WTC11 (cell line): Measurements from ENCODE around the gene RAPGEF2. TPM values are rescaled to one million over a fixed set of nuclear protein-coding genes. Genes with fewer than 3 reads are reported as not detected.

Experiments used
- ATAC-seq: fragments of 200-7000 bp; cut with Tn5 transposase; 2 replicates; pipeline ENCODE4 v1.10.0; 2021; ENCODE audit warnings: mild to moderate bottlenecking, moderate library complexity
- CTCF ChIA-PET: fragments of 300-600 bp; sonication (Branson Sonifier 250); formaldehyde crosslinking; loops from one replicate; lab custom pipeline; 2021; ENCODE audit warnings: antibody characterized with exemption; lab: Charles Lee
- POLR2A ChIA-PET: fragments of 350-600 bp; sonication (Branson Sonifier 250); formaldehyde crosslinking; loops from one replicate; lab custom pipeline; 2021; ENCODE audit warnings: antibody characterized with exemption; lab: Charles Lee
- DNase-seq: peaks from one replicate; pipeline ENCODE4 v3.0.0; 2021; ENCODE audit warnings: low spot score
- H3K27ac Mint-ChIP-seq: 2 replicates; pipeline ENCODE4 v1.8.0; 2021; ENCODE audit warnings: mixed read lengths
- H3K27me3 Mint-ChIP-seq: 2 replicates; pipeline ENCODE4 v1.8.0; 2021; ENCODE audit warnings: low read depth, mild to moderate bottlenecking, moderate library complexity, mixed read lengths
- H3K36me3 Mint-ChIP-seq: 2 replicates; pipeline ENCODE4 v1.8.0; 2021; ENCODE audit warnings: mixed read lengths
- H3K4me1 Mint-ChIP-seq: 2 replicates; pipeline ENCODE4 v1.8.0; 2022; ENCODE audit warnings: mixed read lengths
- H3K4me3 Mint-ChIP-seq: 2 replicates; pipeline ENCODE4 v1.8.0; 2021; ENCODE audit warnings: mild to moderate bottlenecking, moderate library complexity, mixed read lengths
- H3K9me3 Mint-ChIP-seq: 2 replicates; pipeline ENCODE4 v1.8.0; 2021; ENCODE audit warnings: mixed read lengths
- CREB1 ChIP-seq: sonication (generic); formaldehyde crosslinking; IDR thresholded peaks from 2 replicates; pipeline ENCODE4 v1.8.0; 2023; ENCODE audit warnings: mild to moderate bottlenecking, missing genetic modification reagents
- ELF4 ChIP-seq: sonication (generic); formaldehyde crosslinking; IDR thresholded peaks from 2 replicates; pipeline ENCODE4 v1.8.1; 2022; ENCODE audit warnings: low read depth, mild to moderate bottlenecking, moderate library complexity, missing genetic modification reagents
- EMX1 ChIP-seq: fragments of 250-450 bp; sonication (Bioruptor Pico); IDR thresholded peaks from 2 replicates; pipeline ENCODE4 v1.8.0; 2021; ENCODE audit warnings: mild to moderate bottlenecking
- ETV6 ChIP-seq: sonication (generic); formaldehyde crosslinking; IDR thresholded peaks from 2 replicates; pipeline ENCODE4 v1.8.1; 2022; ENCODE audit warnings: mild to moderate bottlenecking, missing genetic modification reagents
- MYBL2 ChIP-seq: sonication (generic); formaldehyde crosslinking; IDR thresholded peaks from 2 replicates; pipeline ENCODE4 v1.8.1; 2023; ENCODE audit warnings: mild to moderate bottlenecking, moderate library complexity, missing genetic modification reagents
- NFE2L1 ChIP-seq: sonication (generic); formaldehyde crosslinking; IDR thresholded peaks from 2 replicates; pipeline ENCODE4 v1.8.1; 2023; ENCODE audit warnings: missing genetic modification reagents
- TP53 ChIP-seq: sonication (generic); formaldehyde crosslinking; IDR thresholded peaks from 2 replicates; pipeline ENCODE4 v1.8.1; 2023; ENCODE audit warnings: mild to moderate bottlenecking, missing genetic modification reagents
- ZNF121 ChIP-seq: sonication (generic); formaldehyde crosslinking; IDR thresholded peaks from 2 replicates; pipeline ENCODE4 v1.8.0; 2023; ENCODE audit warnings: missing genetic modification reagents
- ZNF396 ChIP-seq: fragments of 250-450 bp; sonication (Bioruptor Pico); IDR thresholded peaks from 2 replicates; pipeline ENCODE4 v1.8.0; 2021; ENCODE audit warnings: mild to moderate bottlenecking, moderate library complexity, borderline replicate concordance
- total RNA-seq: library from RNA; stranded (reverse); gene quantifications from 3 replicates; pipeline ENCODE4 v1.2.3, GENCODE V29; 2021
- TF ChIP-seq, protein P1 (sequence below): sonication (generic); formaldehyde crosslinking; IDR thresholded peaks from 2 replicates; pipeline ENCODE4 v1.8.0; 2023; ENCODE audit warnings: missing genetic modification reagents, mild to moderate bottlenecking, borderline replicate concordance
- TF ChIP-seq, protein P2 (sequence below): sonication (generic); formaldehyde crosslinking; IDR thresholded peaks from 2 replicates; pipeline ENCODE4 v1.8.1; 2023; ENCODE audit warnings: mild to moderate bottlenecking, missing genetic modification reagents
- TF ChIP-seq, protein P3 (sequence below): fragments of 250-450 bp; sonication (Bioruptor Pico); conservative IDR thresholded peaks from 2 replicates; pipeline ENCODE4 v1.9.0; 2021; ENCODE audit warnings: mild to moderate bottlenecking
- TF ChIP-seq, protein P4 (sequence below): sonication (generic); formaldehyde crosslinking; IDR thresholded peaks from 2 replicates; pipeline ENCODE4 v1.8.0; 2022; ENCODE audit warnings: mild to moderate bottlenecking, missing genetic modification reagents
- TF ChIP-seq, protein P5 (sequence below): sonication (generic); formaldehyde crosslinking; IDR thresholded peaks from 2 replicates; pipeline ENCODE4 v1.8.1; 2022; ENCODE audit warnings: mild to moderate bottlenecking, moderate library complexity, missing genetic modification reagents
- TF ChIP-seq, protein P6 (sequence below): sonication (generic); formaldehyde crosslinking; IDR thresholded peaks from 2 replicates; pipeline ENCODE4 v1.8.1; 2022; ENCODE audit warnings: missing genetic modification reagents, borderline replicate concordance
- TF ChIP-seq, protein P7 (sequence below): sonication (generic); formaldehyde crosslinking; IDR thresholded peaks from 2 replicates; pipeline ENCODE4 v1.8.0; 2023; ENCODE audit warnings: missing genetic modification reagents
- TF ChIP-seq, protein P8 (sequence below): fragments of 250-450 bp; sonication (Bioruptor Pico); IDR thresholded peaks from 2 replicates; pipeline ENCODE4 v1.9.0; 2021; ENCODE audit warnings: mild to moderate bottlenecking

The RAPGEF2 gene
- total RNA-seq, 1 experiment from 2014 or later, result 40.6 TPM

DNA sequence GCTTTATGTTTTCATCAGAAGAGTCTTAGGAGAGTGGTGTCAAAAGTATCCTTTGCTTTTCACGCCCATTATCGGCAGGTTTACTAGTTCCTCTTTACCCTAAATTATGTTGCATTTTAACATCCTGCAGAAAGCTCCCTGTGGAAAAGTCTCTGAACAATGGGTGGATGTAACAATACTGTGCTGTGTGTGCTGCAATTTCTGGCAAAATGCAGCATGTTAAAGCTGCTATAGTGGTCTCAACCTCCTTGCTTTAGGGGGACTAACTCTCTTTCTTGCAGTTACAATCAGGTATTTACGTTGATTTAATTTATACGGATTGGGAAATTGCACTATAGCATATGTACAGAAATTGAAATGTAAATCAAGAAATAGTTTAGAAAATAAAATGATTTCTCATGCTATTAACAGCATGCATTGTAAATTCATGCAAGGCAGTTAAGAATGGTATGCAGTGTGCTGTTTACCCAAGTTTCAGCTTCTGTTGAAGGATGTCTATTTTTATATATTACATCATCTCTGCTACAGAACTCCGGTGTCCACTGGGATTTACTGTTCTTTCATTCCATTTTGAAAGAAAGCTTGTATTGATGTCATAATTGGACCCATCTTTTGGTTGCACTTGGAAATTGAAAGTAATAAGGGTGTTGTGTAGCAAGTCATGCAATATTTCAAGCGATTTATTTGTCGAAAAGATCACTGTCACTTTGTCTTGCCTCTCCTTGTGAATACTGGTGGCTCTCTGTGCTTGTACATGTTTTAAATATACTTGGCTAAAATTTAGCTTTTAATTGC lies 145.7 kb downstream of the RAPGEF2 start:
- Mint-ChIP-seq H3K27me3 (no peaks in the 10 kb centered on the region), H3K27ac (peak overlapping the region; percentile 35; the same call in 1 of the 2 replicates), H3K9me3 (peaks cover 14% of the 10 kb centered on the region), H3K4me3 (no peak overlapping the region), H3K36me3 (peaks cover 19% of the 10 kb centered on the region), H3K4me1 (0 out of 2 replicates have a peak, but pooled peaks cover 6% of the 10 kb centered on the region)
- TF ChIP-seq ZNF396 (CRISPR knock-in tag) (no peak), TP53 (CRISPR knock-in tag) (no peak), ELF4 (CRISPR knock-in tag) (no peak), ETV6 (CRISPR knock-in tag) (no peak), EMX1 (CRISPR knock-in tag) (no peak)
- TF ChIP-seq, protein P1, sequence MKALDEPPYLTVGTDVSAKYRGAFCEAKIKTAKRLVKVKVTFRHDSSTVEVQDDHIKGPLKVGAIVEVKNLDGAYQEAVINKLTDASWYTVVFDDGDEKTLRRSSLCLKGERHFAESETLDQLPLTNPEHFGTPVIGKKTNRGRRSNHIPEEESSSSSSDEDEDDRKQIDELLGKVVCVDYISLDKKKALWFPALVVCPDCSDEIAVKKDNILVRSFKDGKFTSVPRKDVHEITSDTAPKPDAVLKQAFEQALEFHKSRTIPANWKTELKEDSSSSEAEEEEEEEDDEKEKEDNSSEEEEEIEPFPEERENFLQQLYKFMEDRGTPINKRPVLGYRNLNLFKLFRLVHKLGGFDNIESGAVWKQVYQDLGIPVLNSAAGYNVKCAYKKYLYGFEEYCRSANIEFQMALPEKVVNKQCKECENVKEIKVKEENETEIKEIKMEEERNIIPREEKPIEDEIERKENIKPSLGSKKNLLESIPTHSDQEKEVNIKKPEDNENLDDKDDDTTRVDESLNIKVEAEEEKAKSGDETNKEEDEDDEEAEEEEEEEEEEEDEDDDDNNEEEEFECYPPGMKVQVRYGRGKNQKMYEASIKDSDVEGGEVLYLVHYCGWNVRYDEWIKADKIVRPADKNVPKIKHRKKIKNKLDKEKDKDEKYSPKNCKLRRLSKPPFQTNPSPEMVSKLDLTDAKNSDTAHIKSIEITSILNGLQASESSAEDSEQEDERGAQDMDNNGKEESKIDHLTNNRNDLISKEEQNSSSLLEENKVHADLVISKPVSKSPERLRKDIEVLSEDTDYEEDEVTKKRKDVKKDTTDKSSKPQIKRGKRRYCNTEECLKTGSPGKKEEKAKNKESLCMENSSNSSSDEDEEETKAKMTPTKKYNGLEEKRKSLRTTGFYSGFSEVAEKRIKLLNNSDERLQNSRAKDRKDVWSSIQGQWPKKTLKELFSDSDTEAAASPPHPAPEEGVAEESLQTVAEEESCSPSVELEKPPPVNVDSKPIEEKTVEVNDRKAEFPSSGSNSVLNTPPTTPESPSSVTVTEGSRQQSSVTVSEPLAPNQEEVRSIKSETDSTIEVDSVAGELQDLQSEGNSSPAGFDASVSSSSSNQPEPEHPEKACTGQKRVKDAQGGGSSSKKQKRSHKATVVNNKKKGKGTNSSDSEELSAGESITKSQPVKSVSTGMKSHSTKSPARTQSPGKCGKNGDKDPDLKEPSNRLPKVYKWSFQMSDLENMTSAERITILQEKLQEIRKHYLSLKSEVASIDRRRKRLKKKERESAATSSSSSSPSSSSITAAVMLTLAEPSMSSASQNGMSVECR (CRISPR knock-in tag), result no peak
- TF ChIP-seq, protein P2, sequence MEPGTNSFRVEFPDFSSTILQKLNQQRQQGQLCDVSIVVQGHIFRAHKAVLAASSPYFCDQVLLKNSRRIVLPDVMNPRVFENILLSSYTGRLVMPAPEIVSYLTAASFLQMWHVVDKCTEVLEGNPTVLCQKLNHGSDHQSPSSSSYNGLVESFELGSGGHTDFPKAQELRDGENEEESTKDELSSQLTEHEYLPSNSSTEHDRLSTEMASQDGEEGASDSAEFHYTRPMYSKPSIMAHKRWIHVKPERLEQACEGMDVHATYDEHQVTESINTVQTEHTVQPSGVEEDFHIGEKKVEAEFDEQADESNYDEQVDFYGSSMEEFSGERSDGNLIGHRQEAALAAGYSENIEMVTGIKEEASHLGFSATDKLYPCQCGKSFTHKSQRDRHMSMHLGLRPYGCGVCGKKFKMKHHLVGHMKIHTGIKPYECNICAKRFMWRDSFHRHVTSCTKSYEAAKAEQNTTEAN (CRISPR knock-in tag), result no peak
- TF ChIP-seq, protein P3, sequence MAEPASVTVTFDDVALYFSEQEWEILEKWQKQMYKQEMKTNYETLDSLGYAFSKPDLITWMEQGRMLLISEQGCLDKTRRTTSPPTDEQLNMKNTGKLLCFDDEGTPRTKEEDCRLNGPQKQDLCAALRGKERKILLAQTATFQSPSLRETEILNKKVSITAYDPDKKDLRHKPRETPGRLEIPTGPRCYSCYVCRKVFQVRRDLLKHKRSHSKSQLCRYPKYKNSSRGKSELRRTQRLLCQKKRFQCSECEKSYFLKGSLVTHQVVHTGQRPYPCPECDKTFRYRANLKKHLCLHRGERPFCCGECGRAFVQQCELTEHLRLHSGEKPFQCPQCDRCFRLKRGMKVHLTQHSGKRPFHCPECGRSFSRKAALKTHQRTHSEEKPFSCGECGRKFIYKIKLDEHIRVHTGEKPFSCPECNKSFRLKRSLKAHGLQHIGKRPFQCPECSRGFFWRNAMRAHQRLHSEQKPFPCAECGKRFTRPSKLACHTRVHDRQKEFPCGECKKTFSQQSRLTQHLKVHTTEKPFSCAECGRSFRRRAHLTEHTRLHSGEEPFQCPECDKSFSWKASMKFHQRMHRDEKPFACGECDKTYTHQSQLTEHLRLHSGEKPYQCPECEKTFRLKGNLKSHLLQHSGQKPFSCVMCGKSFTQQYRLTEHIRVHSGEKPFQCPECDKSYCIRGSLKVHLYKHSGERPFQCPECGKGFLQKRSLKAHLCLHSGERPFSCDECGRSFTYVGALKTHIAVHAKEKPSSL (CRISPR knock-in tag), result no peak
- TF ChIP-seq, protein P4, sequence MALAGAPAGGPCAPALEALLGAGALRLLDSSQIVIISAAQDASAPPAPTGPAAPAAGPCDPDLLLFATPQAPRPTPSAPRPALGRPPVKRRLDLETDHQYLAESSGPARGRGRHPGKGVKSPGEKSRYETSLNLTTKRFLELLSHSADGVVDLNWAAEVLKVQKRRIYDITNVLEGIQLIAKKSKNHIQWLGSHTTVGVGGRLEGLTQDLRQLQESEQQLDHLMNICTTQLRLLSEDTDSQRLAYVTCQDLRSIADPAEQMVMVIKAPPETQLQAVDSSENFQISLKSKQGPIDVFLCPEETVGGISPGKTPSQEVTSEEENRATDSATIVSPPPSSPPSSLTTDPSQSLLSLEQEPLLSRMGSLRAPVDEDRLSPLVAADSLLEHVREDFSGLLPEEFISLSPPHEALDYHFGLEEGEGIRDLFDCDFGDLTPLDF, result no peak
- POLR2A ChIA-PET, result interaction anchor here (0.6 kb wide), 1 partner anchor 488 kb away, joined by 3 read pairs; no protein-coding TSS in a partner anchor
- CTCF ChIA-PET, result interaction anchor here (1.3 kb wide), 1 partner anchor 46 kb away, joined by 3 read pairs; no protein-coding TSS in a partner anchor
- DNase-seq (no peak), ATAC-seq (no peak)

DNA sequence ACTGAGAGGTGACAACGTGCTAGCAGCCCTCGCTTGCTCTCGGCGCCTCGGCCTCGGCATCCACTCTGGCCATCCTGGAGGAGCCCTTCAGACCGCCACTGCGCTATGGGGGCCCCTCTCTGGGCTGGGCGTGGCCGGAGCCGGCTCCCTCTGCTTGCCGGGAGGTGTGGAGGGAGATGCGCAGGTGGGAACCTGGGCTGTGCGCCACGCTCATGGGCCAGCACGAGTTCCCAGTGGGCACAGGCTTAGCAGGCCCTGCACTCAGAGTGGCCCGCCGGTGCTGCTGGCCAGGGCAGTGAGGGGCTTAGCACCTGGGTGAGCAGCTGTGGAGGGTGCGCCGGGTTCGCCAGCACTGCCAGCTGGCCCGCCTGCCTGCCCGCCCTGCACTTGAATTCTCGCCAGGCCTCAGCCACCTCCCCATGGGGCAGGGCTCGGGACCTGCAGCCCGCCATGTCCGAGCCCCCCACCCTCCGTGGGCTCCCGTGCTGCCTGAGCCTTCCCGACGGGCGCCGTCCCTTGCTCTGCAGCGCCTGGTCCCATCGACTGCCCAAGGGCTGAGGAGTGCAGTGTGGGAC lies 148.0 kb downstream of the RAPGEF2 start:
- Mint-ChIP-seq H3K4me1 (0 out of 2 replicates have a peak, but pooled peaks cover 6% of the 10 kb centered on the region), H3K27ac (no peak overlapping the region), H3K36me3 (peaks cover 21% of the 10 kb centered on the region), H3K27me3 (no peaks in the 10 kb centered on the region), H3K9me3 (peaks cover 14% of the 10 kb centered on the region), H3K4me3 (no peak overlapping the region)
- no peak for DNase-seq
- ChIA-PET CTCF (no interaction called here), POLR2A (no interaction called here)
- ATAC-seq, result no peak
- TF ChIP-seq, protein P5, sequence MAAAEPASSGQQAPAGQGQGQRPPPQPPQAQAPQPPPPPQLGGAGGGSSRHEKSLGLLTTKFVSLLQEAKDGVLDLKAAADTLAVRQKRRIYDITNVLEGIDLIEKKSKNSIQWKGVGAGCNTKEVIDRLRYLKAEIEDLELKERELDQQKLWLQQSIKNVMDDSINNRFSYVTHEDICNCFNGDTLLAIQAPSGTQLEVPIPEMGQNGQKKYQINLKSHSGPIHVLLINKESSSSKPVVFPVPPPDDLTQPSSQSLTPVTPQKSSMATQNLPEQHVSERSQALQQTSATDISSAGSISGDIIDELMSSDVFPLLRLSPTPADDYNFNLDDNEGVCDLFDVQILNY, result no peak
- TF ChIP-seq ZNF396 (CRISPR knock-in tag) (no peak), ZNF121 (CRISPR knock-in tag) (no peak), CREB1 (CRISPR knock-in tag) (no peak), NFE2L1 (no peak), MYBL2 (CRISPR knock-in tag) (no peak)
- TF ChIP-seq, protein P6, sequence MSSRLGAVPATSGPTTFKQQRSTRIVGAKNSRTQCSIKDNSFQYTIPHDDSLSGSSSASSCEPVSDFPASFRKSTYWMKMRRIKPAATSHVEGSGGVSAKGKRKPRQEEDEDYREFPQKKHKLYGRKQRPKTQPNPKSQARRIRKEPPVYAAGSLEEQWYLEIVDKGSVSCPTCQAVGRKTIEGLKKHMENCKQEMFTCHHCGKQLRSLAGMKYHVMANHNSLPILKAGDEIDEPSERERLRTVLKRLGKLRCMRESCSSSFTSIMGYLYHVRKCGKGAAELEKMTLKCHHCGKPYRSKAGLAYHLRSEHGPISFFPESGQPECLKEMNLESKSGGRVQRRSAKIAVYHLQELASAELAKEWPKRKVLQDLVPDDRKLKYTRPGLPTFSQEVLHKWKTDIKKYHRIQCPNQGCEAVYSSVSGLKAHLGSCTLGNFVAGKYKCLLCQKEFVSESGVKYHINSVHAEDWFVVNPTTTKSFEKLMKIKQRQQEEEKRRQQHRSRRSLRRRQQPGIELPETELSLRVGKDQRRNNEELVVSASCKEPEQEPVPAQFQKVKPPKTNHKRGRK (CRISPR knock-in tag), result no peak
- TF ChIP-seq, protein P7, sequence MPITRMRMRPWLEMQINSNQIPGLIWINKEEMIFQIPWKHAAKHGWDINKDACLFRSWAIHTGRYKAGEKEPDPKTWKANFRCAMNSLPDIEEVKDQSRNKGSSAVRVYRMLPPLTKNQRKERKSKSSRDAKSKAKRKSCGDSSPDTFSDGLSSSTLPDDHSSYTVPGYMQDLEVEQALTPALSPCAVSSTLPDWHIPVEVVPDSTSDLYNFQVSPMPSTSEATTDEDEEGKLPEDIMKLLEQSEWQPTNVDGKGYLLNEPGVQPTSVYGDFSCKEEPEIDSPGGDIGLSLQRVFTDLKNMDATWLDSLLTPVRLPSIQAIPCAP (CRISPR knock-in tag), result no peak
- TF ChIP-seq, protein P8, sequence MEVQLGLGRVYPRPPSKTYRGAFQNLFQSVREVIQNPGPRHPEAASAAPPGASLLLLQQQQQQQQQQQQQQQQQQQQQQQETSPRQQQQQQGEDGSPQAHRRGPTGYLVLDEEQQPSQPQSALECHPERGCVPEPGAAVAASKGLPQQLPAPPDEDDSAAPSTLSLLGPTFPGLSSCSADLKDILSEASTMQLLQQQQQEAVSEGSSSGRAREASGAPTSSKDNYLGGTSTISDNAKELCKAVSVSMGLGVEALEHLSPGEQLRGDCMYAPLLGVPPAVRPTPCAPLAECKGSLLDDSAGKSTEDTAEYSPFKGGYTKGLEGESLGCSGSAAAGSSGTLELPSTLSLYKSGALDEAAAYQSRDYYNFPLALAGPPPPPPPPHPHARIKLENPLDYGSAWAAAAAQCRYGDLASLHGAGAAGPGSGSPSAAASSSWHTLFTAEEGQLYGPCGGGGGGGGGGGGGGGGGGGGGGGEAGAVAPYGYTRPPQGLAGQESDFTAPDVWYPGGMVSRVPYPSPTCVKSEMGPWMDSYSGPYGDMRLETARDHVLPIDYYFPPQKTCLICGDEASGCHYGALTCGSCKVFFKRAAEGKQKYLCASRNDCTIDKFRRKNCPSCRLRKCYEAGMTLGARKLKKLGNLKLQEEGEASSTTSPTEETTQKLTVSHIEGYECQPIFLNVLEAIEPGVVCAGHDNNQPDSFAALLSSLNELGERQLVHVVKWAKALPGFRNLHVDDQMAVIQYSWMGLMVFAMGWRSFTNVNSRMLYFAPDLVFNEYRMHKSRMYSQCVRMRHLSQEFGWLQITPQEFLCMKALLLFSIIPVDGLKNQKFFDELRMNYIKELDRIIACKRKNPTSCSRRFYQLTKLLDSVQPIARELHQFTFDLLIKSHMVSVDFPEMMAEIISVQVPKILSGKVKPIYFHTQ, result no peak
